HL-60 (cell line): ENCODE results near the gene CLSTN2.
A peak's percentile ranks its signal among the peaks of the same experiment; 100 is the strongest.

Experiments
- GABPA ChIP-seq: IDR thresholded peaks from 2 replicates; pipeline ENCODE4 v1.6.1; 2012; ENCODE audit warnings: low read depth
- POLR2AphosphoS5 ChIP-seq: IDR thresholded peaks from 2 replicates; pipeline ENCODE4 v1.6.1; 2012; ENCODE audit warnings: low read depth
- TF ChIP-seq, protein P1 (sequence below): IDR thresholded peaks from one replicate; pipeline ENCODE4 v1.5.1; 2011; ENCODE audit warnings: low read length, control low read depth, inconsistent platforms; ENCODE audit not compliant: insufficient read depth
- TF ChIP-seq, protein P2 (sequence below): IDR thresholded peaks from 2 replicates; pipeline ENCODE4 v1.6.1; 2012; ENCODE audit warnings: low read depth; ENCODE audit not compliant: insufficient replicate concordance

DNA sequence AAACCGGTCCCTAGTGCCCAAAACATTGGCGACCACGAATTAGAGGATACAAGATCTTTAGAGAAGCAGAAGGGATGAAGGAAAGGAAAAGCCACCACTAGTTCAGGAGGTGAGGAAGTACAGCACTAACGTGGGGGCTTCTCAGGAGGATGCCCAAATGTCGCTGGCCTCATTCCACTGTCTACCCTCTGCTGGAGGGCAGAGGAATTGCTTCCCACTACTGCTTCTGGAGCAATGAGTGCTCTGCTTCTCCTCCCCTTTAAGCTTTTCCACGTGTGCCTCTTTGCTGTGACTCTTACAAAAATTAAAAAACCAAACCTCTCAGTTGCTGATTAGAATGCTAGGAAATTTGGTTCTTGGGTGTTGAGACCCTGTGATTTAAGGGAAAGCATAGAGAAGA is 281.3 kb downstream of the CLSTN2 start:
- TF ChIP-seq, protein P1, sequence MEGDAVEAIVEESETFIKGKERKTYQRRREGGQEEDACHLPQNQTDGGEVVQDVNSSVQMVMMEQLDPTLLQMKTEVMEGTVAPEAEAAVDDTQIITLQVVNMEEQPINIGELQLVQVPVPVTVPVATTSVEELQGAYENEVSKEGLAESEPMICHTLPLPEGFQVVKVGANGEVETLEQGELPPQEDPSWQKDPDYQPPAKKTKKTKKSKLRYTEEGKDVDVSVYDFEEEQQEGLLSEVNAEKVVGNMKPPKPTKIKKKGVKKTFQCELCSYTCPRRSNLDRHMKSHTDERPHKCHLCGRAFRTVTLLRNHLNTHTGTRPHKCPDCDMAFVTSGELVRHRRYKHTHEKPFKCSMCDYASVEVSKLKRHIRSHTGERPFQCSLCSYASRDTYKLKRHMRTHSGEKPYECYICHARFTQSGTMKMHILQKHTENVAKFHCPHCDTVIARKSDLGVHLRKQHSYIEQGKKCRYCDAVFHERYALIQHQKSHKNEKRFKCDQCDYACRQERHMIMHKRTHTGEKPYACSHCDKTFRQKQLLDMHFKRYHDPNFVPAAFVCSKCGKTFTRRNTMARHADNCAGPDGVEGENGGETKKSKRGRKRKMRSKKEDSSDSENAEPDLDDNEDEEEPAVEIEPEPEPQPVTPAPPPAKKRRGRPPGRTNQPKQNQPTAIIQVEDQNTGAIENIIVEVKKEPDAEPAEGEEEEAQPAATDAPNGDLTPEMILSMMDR, result peak; percentile 66
- TF ChIP-seq, protein P2, sequence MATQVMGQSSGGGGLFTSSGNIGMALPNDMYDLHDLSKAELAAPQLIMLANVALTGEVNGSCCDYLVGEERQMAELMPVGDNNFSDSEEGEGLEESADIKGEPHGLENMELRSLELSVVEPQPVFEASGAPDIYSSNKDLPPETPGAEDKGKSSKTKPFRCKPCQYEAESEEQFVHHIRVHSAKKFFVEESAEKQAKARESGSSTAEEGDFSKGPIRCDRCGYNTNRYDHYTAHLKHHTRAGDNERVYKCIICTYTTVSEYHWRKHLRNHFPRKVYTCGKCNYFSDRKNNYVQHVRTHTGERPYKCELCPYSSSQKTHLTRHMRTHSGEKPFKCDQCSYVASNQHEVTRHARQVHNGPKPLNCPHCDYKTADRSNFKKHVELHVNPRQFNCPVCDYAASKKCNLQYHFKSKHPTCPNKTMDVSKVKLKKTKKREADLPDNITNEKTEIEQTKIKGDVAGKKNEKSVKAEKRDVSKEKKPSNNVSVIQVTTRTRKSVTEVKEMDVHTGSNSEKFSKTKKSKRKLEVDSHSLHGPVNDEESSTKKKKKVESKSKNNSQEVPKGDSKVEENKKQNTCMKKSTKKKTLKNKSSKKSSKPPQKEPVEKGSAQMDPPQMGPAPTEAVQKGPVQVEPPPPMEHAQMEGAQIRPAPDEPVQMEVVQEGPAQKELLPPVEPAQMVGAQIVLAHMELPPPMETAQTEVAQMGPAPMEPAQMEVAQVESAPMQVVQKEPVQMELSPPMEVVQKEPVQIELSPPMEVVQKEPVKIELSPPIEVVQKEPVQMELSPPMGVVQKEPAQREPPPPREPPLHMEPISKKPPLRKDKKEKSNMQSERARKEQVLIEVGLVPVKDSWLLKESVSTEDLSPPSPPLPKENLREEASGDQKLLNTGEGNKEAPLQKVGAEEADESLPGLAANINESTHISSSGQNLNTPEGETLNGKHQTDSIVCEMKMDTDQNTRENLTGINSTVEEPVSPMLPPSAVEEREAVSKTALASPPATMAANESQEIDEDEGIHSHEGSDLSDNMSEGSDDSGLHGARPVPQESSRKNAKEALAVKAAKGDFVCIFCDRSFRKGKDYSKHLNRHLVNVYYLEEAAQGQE, result no peak
- TF ChIP-seq POLR2AphosphoS5 (no peak), GABPA (no peak)
